ENCODE data around the gene MYRF. TPM values are rescaled to one million over a fixed set of nuclear protein-coding genes. Genes with fewer than 3 reads are reported as not detected.

The MYRF gene
- total and polyA plus RNA-seq, 4 donors = 0.23 to 2.3 (median 1.0) TPM

- H3K36me3 ChIP-seq (ENCODE audit: control insufficient read depth in 1 of 2, insufficient read depth in 2 of 2, low read length in 1 of 2) = no peaks in the 10 kb centered on the region
- 47 to 64% methylated on average over 4 of the region's 4 CpGs for WGBS, 2 donors
- peak overlapping the region; percentile 48 to 88 for H3K27ac ChIP-seq (ENCODE audit: low read depth in 1 of 2, low read length in 2 of 2)
- no peaks in the 10 kb centered on the region for H3K9me3 ChIP-seq (ENCODE audit: control insufficient read depth, low read length)
- peak overlapping the region in 1 of 2 donors; percentile 12 for H3K4me3 ChIP-seq (ENCODE audit: low read length in 2 of 2)
- intact Hi-C loops (cut with DNase I) = loop anchor here in 1 of 2 donors (5.0 kb wide), 1 partner anchor 62 kb away; the partner anchor contains the start of gene FADS3
- no peaks in the 10 kb centered on the region for H3K27me3 ChIP-seq (ENCODE audit: control insufficient read depth in 1 of 2, insufficient read depth in 2 of 2, low read length in 1 of 2)
- DNase-seq (peak in 1 of 2 donors; percentile 44), ATAC-seq (ENCODE audit: low FRiP score) (no peak)
- H3K4me1 ChIP-seq (ENCODE audit: control insufficient read depth in 1 of 2, insufficient read depth in 2 of 2, low read length in 2 of 2) = no peaks in the 10 kb centered on the region
These were observed 77.4 kb downstream of the MYRF start for GRCh38 chr11:61829806-61830205.

GRCh38 chr11:61830237-61831105, 78.0 kb downstream of the MYRF start:
- peak in 1 of 2 donors; percentile 24 for DNase-seq
- no peaks in the 10 kb centered on the region for H3K9me3 ChIP-seq (ENCODE audit: control insufficient read depth, low read length)
- H3K4me3 ChIP-seq (ENCODE audit: low read length in 2 of 2) = no peak overlapping the region
- H3K4me1 ChIP-seq (ENCODE audit: control insufficient read depth in 1 of 2, insufficient read depth in 2 of 2, low read length in 2 of 2) = no peaks in the 10 kb centered on the region
- H3K27me3 ChIP-seq (ENCODE audit: control insufficient read depth in 1 of 2, insufficient read depth in 2 of 2, low read length in 1 of 2) = no peaks in the 10 kb centered on the region
- intact Hi-C loops (cut with DNase I) = no loop called here
- WGBS, 2 donors = 10 to 14% methylated on average over 8 of the region's 8 CpGs
- no peak for ATAC-seq (ENCODE audit: low FRiP score)
- peak overlapping the region; percentile 88 to 93 for H3K27ac ChIP-seq (ENCODE audit: low read depth in 1 of 2, low read length in 2 of 2)
- no peaks in the 10 kb centered on the region for H3K36me3 ChIP-seq (ENCODE audit: control insufficient read depth in 1 of 2, insufficient read depth in 2 of 2, low read length in 1 of 2)

GRCh38 chr11:61832207-61832606, 79.8 kb downstream of the MYRF start:
- DNase-seq (no peak), ATAC-seq (ENCODE audit: low FRiP score) (no peak)
- H3K9me3 ChIP-seq (ENCODE audit: control insufficient read depth, low read length) = no peaks in the 10 kb centered on the region
- no peaks in the 10 kb centered on the region for H3K36me3 ChIP-seq (ENCODE audit: control insufficient read depth in 1 of 2, insufficient read depth in 2 of 2, low read length in 1 of 2)
- no peak overlapping the region for H3K4me3 ChIP-seq (ENCODE audit: low read length in 2 of 2)
- peak overlapping the region in 1 of 2 donors; percentile 81 for H3K27ac ChIP-seq (ENCODE audit: low read depth in 1 of 2, low read length in 2 of 2)
- no peaks in the 10 kb centered on the region for H3K4me1 ChIP-seq (ENCODE audit: control insufficient read depth in 1 of 2, insufficient read depth in 2 of 2, low read length in 2 of 2)
- 87% methylated on average over 4 of the region's 4 CpGs for WGBS, 2 donors
- H3K27me3 ChIP-seq (ENCODE audit: control insufficient read depth in 1 of 2, insufficient read depth in 2 of 2, low read length in 1 of 2) = no peaks in the 10 kb centered on the region
- intact Hi-C loops (cut with DNase I) = no loop called here

GRCh38 chr11:61832754-61833153, 80.3 kb downstream of the MYRF start:
- Histone ChIP-seq H3K4me1 (ENCODE audit: control insufficient read depth in 1 of 2, insufficient read depth in 2 of 2, low read length in 2 of 2) (no peaks in the 10 kb centered on the region), H3K4me3 (ENCODE audit: low read length in 2 of 2) (no peak overlapping the region), H3K36me3 (ENCODE audit: control insufficient read depth in 1 of 2, insufficient read depth in 2 of 2, low read length in 1 of 2) (no peaks in the 10 kb centered on the region), H3K27me3 (ENCODE audit: control insufficient read depth in 1 of 2, insufficient read depth in 2 of 2, low read length in 1 of 2) (no peaks in the 10 kb centered on the region), H3K27ac (ENCODE audit: low read depth in 1 of 2, low read length in 2 of 2) (peak overlapping the region in 1 of 2 donors; percentile 81), H3K9me3 (ENCODE audit: control insufficient read depth, low read length) (no peaks in the 10 kb centered on the region)
- intact Hi-C loops (cut with DNase I) = no loop called here
- 29 to 31% methylated on average over 7 of the region's 7 CpGs for WGBS, 2 donors
- DNase-seq = peak in 1 of 2 donors; percentile 61
- ATAC-seq (ENCODE audit: low FRiP score) = no peak

GRCh38 chr11:61833471-61833870, 81.0 kb downstream of the MYRF start:
- Histone ChIP-seq H3K27me3 (ENCODE audit: control insufficient read depth in 1 of 2, insufficient read depth in 2 of 2, low read length in 1 of 2) (no peaks in the 10 kb centered on the region), H3K9me3 (ENCODE audit: control insufficient read depth, low read length) (no peaks in the 10 kb centered on the region), H3K36me3 (ENCODE audit: control insufficient read depth in 1 of 2, insufficient read depth in 2 of 2, low read length in 1 of 2) (no peaks in the 10 kb centered on the region), H3K4me3 (ENCODE audit: low read length in 2 of 2) (no peak overlapping the region), H3K27ac (ENCODE audit: low read depth in 1 of 2, low read length in 2 of 2) (peak overlapping the region in 1 of 2 donors; percentile 13), H3K4me1 (ENCODE audit: control insufficient read depth in 1 of 2, insufficient read depth in 2 of 2, low read length in 2 of 2) (no peaks in the 10 kb centered on the region)
- WGBS, 2 donors = 79 to 80% methylated on average over 11 of the region's 11 CpGs
- ATAC-seq (ENCODE audit: low FRiP score) (no peak), DNase-seq (peak in 1 of 2 donors; percentile 37)
- intact Hi-C loops (cut with DNase I) = no loop called here

GRCh38 chr11:61833926-61834277, 81.5 kb downstream of the MYRF start:
- WGBS, 2 donors = 81 to 84% methylated on average over 12 of the region's 12 CpGs
- no peaks in the 10 kb centered on the region for H3K27me3 ChIP-seq (ENCODE audit: control insufficient read depth in 1 of 2, insufficient read depth in 2 of 2, low read length in 1 of 2)
- H3K27ac ChIP-seq (ENCODE audit: low read depth in 1 of 2, low read length in 2 of 2) = peak overlapping the region; percentile 70 to 82
- ATAC-seq (ENCODE audit: low FRiP score) (no peak), DNase-seq (peak in 1 of 2 donors; percentile 53)
- no peaks in the 10 kb centered on the region for H3K4me1 ChIP-seq (ENCODE audit: control insufficient read depth in 1 of 2, insufficient read depth in 2 of 2, low read length in 2 of 2)
- no peaks in the 10 kb centered on the region for H3K9me3 ChIP-seq (ENCODE audit: control insufficient read depth, low read length)
- intact Hi-C loops (cut with DNase I) = no loop called here
- H3K36me3 ChIP-seq (ENCODE audit: control insufficient read depth in 1 of 2, insufficient read depth in 2 of 2, low read length in 1 of 2) = no peaks in the 10 kb centered on the region
- no peak overlapping the region for H3K4me3 ChIP-seq (ENCODE audit: low read length in 2 of 2)

- Histone ChIP-seq H3K27me3 (ENCODE audit: control insufficient read depth in 1 of 2, insufficient read depth in 2 of 2, low read length in 1 of 2) (no peaks in the 10 kb centered on the region), H3K27ac (ENCODE audit: low read depth in 1 of 2, low read length in 2 of 2) (peak overlapping the region; percentile 70 to 82), H3K36me3 (ENCODE audit: control insufficient read depth in 1 of 2, insufficient read depth in 2 of 2, low read length in 1 of 2) (no peaks in the 10 kb centered on the region), H3K4me1 (ENCODE audit: control insufficient read depth in 1 of 2, insufficient read depth in 2 of 2, low read length in 2 of 2) (no peaks in the 10 kb centered on the region), H3K9me3 (ENCODE audit: control insufficient read depth, low read length) (no peaks in the 10 kb centered on the region), H3K4me3 (ENCODE audit: low read length in 2 of 2) (no peak overlapping the region)
- intact Hi-C loops (cut with DNase I) = no loop called here
- peak; percentile 87 to 91 for DNase-seq
- peak; percentile 77 for ATAC-seq (ENCODE audit: low FRiP score)
- WGBS, 2 donors = 17 to 21% methylated on average over 11 to 12 of the region's 12 CpGs
These were observed 82.0 kb downstream of the MYRF start for GRCh38 chr11:61834278-61835048.

GRCh38 chr11:61836193-61836592, 83.8 kb downstream of the MYRF start:
- WGBS, 2 donors = 96% methylated on average over 8 of the region's 8 CpGs
- no peak overlapping the region for H3K4me3 ChIP-seq (ENCODE audit: low read length in 2 of 2)
- ATAC-seq (ENCODE audit: low FRiP score) (no peak), DNase-seq (peak in 1 of 2 donors; percentile 62)
- H3K4me1 ChIP-seq (ENCODE audit: control insufficient read depth in 1 of 2, insufficient read depth in 2 of 2, low read length in 2 of 2) = no peaks in the 10 kb centered on the region
- peaks cover 3 to 6% of the 10 kb centered on the region in 2 donors for H3K36me3 ChIP-seq (ENCODE audit: control insufficient read depth in 1 of 2, insufficient read depth in 2 of 2, low read length in 1 of 2)
- no peaks in the 10 kb centered on the region for H3K27me3 ChIP-seq (ENCODE audit: control insufficient read depth in 1 of 2, insufficient read depth in 2 of 2, low read length in 1 of 2)
- H3K9me3 ChIP-seq (ENCODE audit: control insufficient read depth, low read length) = no peaks in the 10 kb centered on the region
- peak overlapping the region in 1 of 2 donors; percentile 32 for H3K27ac ChIP-seq (ENCODE audit: low read depth in 1 of 2, low read length in 2 of 2)
- intact Hi-C loops (cut with DNase I) = no loop called here

Data from aorta (tissue), 5 donors.